ENCODE data around the gene SKP1.

SKP1 gene

GRCh38 chr5:134141331-134142050, 35.3 kb downstream of the SKP1 start:
- no peaks in the 10 kb centered on the region for H3K9me3 Mint-ChIP-seq
- peaks cover 37% of the 10 kb centered on the region for H3K4me1 Mint-ChIP-seq
- TF ChIP-seq CTCF (IDR thresholded peaks at IDR 0.05): no peak
- peak overlapping the region; percentile 71 for H3K27ac Mint-ChIP-seq
- no peak for DNase-seq
- no peaks in the 10 kb centered on the region for H3K27me3 Mint-ChIP-seq (ENCODE audit: low read depth, poor library complexity)
- H3K36me3 Mint-ChIP-seq (ENCODE audit: low read depth): peaks cover 8% of the 10 kb centered on the region
- no peak overlapping the region for H3K4me3 Mint-ChIP-seq

GRCh38 chr5:134140530-134141201, 36.1 kb downstream of the SKP1 start:
- Mint-ChIP-seq H3K36me3 (ENCODE audit: low read depth) (peaks cover 8% of the 10 kb centered on the region), H3K27me3 (ENCODE audit: low read depth, poor library complexity) (no peaks in the 10 kb centered on the region), H3K4me1 (peaks cover 34% of the 10 kb centered on the region), H3K4me3 (no peak overlapping the region), H3K27ac (no peak overlapping the region), H3K9me3 (no peaks in the 10 kb centered on the region)
- TF ChIP-seq CTCF (IDR thresholded peaks at IDR 0.05): peak; percentile 73
- peak; percentile 70 for DNase-seq

- H3K4me3 Mint-ChIP-seq: no peak overlapping the region
- peaks cover 36% of the 10 kb centered on the region for H3K4me1 Mint-ChIP-seq
- peaks cover 10% of the 10 kb centered on the region for H3K36me3 Mint-ChIP-seq (ENCODE audit: low read depth)
- H3K27ac Mint-ChIP-seq: no peak overlapping the region
- no peaks in the 10 kb centered on the region for H3K27me3 Mint-ChIP-seq (ENCODE audit: low read depth, poor library complexity)
- no peaks in the 10 kb centered on the region for H3K9me3 Mint-ChIP-seq
- no peak for TF ChIP-seq CTCF (IDR thresholded peaks at IDR 0.05)
- no peak for DNase-seq
Measured at GRCh38 chr5:134139891-134140469, 36.8 kb downstream of the SKP1 start.

GRCh38 chr5:134139377-134139851, 37.3 kb downstream of the SKP1 start:
- DNase-seq: no peak
- no peaks in the 10 kb centered on the region for H3K9me3 Mint-ChIP-seq
- no peaks in the 10 kb centered on the region for H3K27me3 Mint-ChIP-seq (ENCODE audit: low read depth, poor library complexity)
- no peak overlapping the region for H3K27ac Mint-ChIP-seq
- H3K4me1 Mint-ChIP-seq: peaks cover 36% of the 10 kb centered on the region
- TF ChIP-seq CTCF (IDR thresholded peaks at IDR 0.05): no peak
- H3K4me3 Mint-ChIP-seq: no peak overlapping the region
- H3K36me3 Mint-ChIP-seq (ENCODE audit: low read depth): peaks cover 13% of the 10 kb centered on the region

GRCh38 chr5:134138416-134139376, 38.1 kb downstream of the SKP1 start:
- Mint-ChIP-seq H3K4me1 (peaks cover 36% of the 10 kb centered on the region), H3K9me3 (no peaks in the 10 kb centered on the region), H3K36me3 (ENCODE audit: low read depth) (peaks cover 13% of the 10 kb centered on the region), H3K27ac (peak overlapping the region; percentile 19), H3K4me3 (no peak overlapping the region), H3K27me3 (ENCODE audit: low read depth, poor library complexity) (no peaks in the 10 kb centered on the region)
- TF ChIP-seq CTCF (IDR thresholded peaks at IDR 0.05): no peak
- no peak for DNase-seq
